ENCODE data around the gene CUEDC1. TPM values are rescaled to one million over a fixed set of nuclear protein-coding genes. Genes with fewer than 3 reads are reported as not detected.

CUEDC1 gene
- total and polyA plus RNA-seq, 2 of the 13 experiments (the other 11 are each of a cell fraction or from before 2014, with no cell fraction given): 7.4 to 12.9 TPM

- TF ChIP-seq ZNF282 (IDR thresholded peaks at IDR 0.05; ENCODE audit: partially characterized antibody): no peak
- no peak for TF ChIP-seq POGZ (CRISPR knock-in tag; IDR thresholded peaks at IDR 0.05)
- TF ChIP-seq, protein P1, sequence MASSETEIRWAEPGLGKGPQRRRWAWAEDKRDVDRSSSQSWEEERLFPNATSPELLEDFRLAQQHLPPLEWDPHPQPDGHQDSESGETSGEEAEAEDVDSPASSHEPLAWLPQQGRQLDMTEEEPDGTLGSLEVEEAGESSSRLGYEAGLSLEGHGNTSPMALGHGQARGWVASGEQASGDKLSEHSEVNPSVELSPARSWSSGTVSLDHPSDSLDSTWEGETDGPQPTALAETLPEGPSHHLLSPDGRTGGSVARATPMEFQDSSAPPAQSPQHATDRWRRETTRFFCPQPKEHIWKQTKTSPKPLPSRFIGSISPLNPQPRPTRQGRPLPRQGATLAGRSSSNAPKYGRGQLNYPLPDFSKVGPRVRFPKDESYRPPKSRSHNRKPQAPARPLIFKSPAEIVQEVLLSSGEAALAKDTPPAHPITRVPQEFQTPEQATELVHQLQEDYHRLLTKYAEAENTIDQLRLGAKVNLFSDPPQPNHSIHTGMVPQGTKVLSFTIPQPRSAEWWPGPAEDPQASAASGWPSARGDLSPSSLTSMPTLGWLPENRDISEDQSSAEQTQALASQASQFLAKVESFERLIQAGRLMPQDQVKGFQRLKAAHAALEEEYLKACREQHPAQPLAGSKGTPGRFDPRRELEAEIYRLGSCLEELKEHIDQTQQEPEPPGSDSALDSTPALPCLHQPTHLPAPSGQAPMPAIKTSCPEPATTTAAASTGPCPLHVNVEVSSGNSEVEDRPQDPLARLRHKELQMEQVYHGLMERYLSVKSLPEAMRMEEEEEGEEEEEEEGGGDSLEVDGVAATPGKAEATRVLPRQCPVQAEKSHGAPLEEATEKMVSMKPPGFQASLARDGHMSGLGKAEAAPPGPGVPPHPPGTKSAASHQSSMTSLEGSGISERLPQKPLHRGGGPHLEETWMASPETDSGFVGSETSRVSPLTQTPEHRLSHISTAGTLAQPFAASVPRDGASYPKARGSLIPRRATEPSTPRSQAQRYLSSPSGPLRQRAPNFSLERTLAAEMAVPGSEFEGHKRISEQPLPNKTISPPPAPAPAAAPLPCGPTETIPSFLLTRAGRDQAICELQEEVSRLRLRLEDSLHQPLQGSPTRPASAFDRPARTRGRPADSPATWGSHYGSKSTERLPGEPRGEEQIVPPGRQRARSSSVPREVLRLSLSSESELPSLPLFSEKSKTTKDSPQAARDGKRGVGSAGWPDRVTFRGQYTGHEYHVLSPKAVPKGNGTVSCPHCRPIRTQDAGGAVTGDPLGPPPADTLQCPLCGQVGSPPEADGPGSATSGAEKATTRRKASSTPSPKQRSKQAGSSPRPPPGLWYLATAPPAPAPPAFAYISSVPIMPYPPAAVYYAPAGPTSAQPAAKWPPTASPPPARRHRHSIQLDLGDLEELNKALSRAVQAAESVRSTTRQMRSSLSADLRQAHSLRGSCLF (CRISPR knock-in tag; IDR thresholded peaks at IDR 0.05; ENCODE audit: borderline replicate concordance): 0 out of 2 replicates have a peak, but pooled peaks have one; percentile 24
- TF ChIP-seq HOXA7 (CRISPR knock-in tag; IDR thresholded peaks at IDR 0.05): no peak
- no peak for TF ChIP-seq ZNF292 (CRISPR knock-in tag; IDR thresholded peaks at IDR 0.05; ENCODE audit: borderline replicate concordance, low read depth)
- no peak for TF ChIP-seq SOX5 (CRISPR knock-in tag; IDR thresholded peaks at IDR 0.05; ENCODE audit: borderline replicate concordance)
- TF ChIP-seq ZNF780A (CRISPR knock-in tag; IDR thresholded peaks at IDR 0.05): no peak
- 0 out of 2 replicates have a peak, but pooled peaks have one; percentile 55 for TF ChIP-seq ZNF670 (CRISPR knock-in tag; IDR thresholded peaks at IDR 0.05; ENCODE audit: borderline replicate concordance)
- no peak for TF ChIP-seq SYNCRIP (IDR thresholded peaks at IDR 0.05; ENCODE audit: insufficient read depth, low read depth, low read length)
- TF ChIP-seq GATAD2A (CRISPR knock-in tag; IDR thresholded peaks at IDR 0.05): no peak; the same call in 1 of the 2 replicates
- TF ChIP-seq HINFP (CRISPR knock-in tag; IDR thresholded peaks at IDR 0.05; ENCODE audit: low read depth): peak; percentile 54; the same call in 1 of the 2 replicates
- no peak for TF ChIP-seq ZNF546 (CRISPR knock-in tag; conservative IDR thresholded peaks at IDR 0.05)
- no peak for TF ChIP-seq ZNF3 (CRISPR knock-in tag; IDR thresholded peaks at IDR 0.05)
- TF ChIP-seq, protein P2, sequence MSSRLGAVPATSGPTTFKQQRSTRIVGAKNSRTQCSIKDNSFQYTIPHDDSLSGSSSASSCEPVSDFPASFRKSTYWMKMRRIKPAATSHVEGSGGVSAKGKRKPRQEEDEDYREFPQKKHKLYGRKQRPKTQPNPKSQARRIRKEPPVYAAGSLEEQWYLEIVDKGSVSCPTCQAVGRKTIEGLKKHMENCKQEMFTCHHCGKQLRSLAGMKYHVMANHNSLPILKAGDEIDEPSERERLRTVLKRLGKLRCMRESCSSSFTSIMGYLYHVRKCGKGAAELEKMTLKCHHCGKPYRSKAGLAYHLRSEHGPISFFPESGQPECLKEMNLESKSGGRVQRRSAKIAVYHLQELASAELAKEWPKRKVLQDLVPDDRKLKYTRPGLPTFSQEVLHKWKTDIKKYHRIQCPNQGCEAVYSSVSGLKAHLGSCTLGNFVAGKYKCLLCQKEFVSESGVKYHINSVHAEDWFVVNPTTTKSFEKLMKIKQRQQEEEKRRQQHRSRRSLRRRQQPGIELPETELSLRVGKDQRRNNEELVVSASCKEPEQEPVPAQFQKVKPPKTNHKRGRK (CRISPR knock-in tag; IDR thresholded peaks at IDR 0.05): no peak
- TF ChIP-seq NFE2L1 (CRISPR knock-in tag; IDR thresholded peaks at IDR 0.05; ENCODE audit: borderline replicate concordance): no peak
- no peak for TF ChIP-seq GFI1 (CRISPR knock-in tag; IDR thresholded peaks at IDR 0.05; ENCODE audit: borderline replicate concordance)
- TF ChIP-seq ZSCAN21 (CRISPR knock-in tag; IDR thresholded peaks at IDR 0.05; ENCODE audit: borderline replicate concordance): no peak
- no peak for TF ChIP-seq HDAC1 (CRISPR knock-in tag; IDR thresholded peaks at IDR 0.05)
- TF ChIP-seq, protein P3, sequence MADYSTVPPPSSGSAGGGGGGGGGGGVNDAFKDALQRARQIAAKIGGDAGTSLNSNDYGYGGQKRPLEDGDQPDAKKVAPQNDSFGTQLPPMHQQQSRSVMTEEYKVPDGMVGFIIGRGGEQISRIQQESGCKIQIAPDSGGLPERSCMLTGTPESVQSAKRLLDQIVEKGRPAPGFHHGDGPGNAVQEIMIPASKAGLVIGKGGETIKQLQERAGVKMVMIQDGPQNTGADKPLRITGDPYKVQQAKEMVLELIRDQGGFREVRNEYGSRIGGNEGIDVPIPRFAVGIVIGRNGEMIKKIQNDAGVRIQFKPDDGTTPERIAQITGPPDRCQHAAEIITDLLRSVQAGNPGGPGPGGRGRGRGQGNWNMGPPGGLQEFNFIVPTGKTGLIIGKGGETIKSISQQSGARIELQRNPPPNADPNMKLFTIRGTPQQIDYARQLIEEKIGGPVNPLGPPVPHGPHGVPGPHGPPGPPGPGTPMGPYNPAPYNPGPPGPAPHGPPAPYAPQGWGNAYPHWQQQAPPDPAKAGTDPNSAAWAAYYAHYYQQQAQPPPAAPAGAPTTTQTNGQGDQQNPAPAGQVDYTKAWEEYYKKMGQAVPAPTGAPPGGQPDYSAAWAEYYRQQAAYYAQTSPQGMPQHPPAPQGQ (CRISPR knock-in tag; IDR thresholded peaks at IDR 0.05; ENCODE audit: borderline replicate concordance): no peak
These were observed 40.1 kb upstream of the CUEDC1 start (continued) for GRCh38 chr17:57995076-57995956.

Measured in HepG2 (cell line).